NCI-H82 (cell line): ENCODE measurements around the gene CIBAR2.

ENCODE experiments used
- DNase-seq: peaks from one replicate; lab custom pipeline; 2025; lab: John Stamatoyannopoulos, UW

The CIBAR2 gene

DNA sequence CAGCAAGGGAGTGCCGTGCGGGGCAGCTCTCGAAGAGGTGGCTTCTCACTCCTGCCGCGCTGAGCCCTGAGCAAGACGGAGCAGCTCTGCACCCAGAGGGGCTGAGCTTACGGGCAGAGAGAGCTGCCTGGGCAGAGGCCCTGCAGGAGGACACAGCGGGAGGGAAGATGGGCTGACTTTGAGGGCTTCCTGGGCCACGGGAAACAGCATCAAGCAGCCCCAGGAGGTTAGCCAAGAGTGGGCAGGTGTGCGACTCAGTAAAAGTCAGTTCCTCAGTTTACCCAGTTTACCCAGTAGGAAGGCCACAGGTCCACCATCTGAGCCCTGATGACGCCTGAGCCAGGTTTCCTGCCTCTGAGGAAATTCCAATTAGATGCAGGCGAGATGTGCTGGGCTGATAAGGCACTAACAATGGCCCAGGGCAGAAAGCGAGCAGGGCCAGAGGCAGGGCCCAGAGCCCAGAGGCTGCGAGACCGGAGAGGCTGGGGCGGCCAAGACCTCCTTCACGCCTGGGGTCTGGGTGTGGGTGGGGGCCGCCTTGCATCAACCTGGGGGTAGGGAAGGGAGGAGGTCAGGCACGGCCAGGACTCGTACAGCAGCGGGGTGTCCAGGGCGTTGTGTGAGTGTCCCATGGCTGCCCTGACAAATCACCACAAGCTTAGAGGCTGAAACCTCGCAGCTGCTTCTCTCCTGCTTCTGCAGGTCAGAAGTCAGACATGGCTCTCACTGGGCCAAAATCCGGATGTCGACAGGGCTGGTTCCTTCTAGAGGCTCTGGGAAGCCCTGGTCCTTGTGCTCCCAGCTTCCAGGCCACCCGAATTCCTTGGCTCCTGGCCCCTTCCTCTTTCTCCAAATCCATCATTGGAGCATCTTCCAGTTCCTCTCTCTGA, 32.0 kb upstream of the CIBAR2 start:
- no peak for DNase-seq

DNA sequence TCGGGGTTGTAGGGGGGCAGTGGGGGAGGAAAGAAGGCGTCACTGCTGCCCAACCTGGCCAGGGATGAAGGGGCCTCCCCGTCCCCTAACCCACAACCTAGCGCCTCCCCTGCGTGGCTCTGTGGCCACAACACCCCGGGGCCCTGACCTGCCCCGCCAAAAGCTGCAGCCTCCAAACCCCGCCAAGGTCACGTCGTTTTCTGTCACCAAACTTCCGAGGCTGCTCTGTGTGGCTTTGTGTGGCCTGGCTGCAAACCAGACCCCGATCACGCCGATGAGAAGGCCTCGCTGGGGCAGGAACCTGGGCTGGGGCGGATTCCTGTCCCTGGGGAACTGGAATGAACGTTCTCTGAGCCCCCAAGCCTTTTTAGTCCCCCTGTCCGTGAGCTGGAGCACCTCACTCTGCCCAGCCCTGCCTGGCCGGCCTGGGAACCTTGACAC, 30.5 kb upstream of the CIBAR2 start:
- no peak for DNase-seq

DNA sequence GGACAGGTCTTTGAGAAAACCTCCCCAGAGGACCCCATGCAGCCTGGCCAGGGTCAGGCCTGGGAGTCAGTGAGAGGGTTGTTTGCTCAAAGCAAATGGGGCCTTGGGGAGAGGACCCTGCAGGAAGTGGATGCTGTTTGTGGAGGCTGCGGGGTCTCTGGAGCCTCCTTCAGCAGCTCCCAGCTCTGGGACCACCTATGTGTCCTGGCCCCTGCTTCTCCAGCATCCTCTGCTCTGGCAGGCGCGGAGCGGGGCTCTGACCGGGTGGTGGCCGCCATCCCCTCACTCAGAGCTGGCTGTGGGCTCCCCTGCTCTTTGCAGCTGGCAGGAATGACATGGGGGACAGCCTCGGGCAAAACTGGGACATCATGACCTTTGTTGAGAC, 29.8 kb upstream of the CIBAR2 start:
- no peak for DNase-seq

DNA sequence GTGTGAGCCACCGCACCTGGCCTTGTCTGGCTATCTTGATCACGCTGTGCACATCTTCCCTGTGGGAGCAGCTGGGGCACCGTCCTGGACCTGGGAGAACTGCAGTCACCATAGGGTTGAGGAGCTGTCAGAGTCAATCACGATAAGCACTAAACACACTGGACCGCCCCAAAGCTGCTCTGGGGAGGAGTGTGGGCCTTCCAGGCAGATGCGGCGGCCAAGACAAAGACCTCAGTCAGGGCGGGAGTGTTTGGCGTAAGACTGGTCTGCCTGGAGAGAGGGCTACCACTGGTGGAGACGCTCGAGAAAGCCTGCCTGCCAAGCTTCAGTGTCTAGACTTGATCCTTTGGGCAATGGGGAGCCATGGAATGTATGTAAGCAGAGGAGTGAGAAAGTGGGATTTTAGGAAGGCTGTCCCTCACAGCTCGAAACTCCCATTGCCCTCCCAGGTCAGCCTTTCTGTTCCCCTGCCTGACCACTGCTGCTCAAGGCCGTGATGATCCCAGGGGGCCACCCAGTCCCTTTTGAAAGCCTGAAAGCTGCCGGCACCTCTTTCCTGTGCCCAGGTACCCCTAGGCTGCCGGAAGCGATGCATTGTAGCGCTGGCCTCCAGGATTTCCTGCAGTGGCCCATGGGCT, 29.3 kb upstream of the CIBAR2 start:
- DNase-seq = no peak

DNA sequence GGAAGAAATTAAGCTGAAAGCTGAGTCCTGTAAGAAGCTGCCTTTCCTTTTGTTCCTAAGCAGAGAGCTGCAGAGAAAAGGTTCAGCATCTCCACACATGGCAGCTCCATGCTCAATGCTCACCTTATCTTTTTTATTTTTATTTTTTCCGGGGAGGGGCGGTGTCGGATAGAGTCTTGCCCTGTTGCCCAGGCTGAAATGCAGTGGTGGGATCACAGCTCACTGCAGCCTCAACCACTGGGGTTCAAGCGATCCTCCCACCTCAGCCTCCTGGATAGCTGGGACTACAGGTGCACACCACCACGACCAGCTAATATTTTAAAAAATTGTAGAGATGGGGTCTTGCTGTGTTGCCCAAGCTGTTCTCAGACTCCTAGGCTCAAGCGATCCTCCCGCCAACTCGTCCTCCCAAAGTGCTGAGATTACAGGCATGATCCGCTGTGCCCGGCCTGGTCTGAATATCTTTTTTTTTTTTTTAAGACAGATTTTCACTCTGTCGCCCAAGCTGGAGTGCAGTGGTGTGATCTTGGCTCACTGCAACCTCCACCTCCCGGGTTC, 28.3 kb upstream of the CIBAR2 start:
- DNase-seq = no peak

DNA sequence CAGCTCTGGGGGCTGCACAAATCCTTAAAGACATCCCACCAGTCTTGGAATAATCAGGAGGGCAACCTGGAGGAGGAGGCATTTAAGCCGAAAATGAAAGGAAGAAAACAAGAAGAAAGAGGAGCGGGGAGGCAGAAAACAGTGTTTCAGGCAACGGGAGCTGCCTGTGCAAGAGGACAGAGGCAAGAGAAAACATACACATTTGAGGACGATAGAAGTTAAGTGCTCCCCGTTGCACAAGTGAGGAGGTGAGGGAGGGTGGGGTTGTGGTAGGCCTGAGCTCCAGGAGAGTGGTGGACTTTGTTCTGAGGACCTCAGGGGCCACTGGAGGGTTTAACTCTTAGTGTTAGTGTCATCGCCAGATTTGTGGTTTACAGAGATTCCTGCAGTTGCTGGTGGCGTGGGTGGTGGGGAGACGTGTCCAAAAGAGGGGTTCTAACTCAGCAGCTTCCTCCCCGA, 27.6 kb upstream of the CIBAR2 start:
- DNase-seq = no peak

DNA sequence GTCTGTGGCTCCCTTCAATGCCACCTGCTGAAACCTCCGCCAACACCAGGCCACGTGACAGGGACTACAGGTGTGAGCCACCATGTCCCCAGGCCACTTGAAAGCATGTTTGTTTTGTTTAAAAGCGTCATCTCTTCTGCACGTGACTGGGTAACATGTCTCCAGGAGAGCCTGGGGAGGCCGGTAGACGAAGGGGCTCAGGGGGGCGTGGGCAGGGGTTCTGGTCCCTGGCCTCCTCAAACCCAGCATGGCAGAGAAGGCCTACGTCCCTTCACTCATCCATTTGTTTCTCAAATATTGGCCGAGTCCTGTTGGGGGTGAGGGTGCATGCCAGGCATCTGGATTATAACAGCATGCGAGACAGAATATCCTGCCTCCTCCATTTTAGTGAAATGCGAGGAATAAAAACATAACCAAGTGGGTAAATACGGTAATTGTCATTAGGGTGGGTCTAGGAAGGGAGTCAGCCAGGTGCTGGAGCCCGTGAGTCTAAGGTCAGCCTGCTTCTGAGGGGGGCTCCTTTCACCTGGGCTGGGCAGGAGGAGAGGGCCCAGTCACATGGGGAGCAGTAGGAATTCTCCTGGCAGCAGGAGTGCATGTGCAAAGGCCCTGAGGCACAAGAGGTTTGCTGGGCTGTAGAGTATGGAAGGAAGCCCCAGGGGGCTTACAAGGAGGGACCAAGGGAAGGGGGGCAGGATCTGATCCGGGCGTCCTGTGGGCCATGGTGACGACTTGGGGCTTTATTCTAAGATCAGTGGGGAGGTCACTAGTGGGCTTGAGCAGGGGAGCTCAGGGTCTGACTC, 26.8 kb upstream of the CIBAR2 start:
- DNase-seq = no peak

DNA sequence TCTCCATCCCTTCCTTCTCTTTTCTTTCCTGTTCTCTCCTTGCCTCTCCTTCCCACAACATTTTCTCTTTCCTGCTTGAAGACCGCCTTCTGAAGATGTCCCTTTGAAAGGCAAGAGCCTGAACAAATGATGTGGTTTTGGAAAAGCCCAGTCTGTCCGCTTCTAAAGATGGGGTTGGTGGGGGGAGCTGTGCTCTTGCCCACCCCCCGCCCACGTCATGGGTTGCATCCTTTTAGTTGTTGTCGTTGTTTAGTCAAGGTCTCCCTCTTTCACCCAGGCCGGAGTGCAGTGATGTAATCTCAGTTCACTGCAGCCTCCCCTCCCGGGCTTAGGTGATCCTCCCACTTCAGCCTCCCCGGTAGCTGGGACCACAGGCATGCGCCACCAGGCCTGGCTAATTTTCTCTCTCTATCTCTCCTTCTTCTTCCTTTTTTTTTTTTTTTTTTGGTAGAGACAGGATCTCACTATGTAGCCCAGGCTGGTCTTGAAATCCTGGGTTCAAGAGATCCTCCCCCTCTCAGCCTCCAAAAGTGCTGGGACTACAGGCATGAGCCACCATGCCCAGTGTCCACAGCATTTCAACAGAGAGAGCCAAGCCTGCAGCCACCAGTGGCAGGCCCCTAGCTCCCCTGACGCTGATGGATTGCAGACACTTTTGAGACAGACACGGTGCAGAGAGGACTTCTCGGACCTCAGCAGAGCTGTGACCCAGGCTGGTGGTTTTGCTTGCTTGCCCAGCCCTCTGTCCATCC, 26.0 kb upstream of the CIBAR2 start:
- no peak for DNase-seq

DNA sequence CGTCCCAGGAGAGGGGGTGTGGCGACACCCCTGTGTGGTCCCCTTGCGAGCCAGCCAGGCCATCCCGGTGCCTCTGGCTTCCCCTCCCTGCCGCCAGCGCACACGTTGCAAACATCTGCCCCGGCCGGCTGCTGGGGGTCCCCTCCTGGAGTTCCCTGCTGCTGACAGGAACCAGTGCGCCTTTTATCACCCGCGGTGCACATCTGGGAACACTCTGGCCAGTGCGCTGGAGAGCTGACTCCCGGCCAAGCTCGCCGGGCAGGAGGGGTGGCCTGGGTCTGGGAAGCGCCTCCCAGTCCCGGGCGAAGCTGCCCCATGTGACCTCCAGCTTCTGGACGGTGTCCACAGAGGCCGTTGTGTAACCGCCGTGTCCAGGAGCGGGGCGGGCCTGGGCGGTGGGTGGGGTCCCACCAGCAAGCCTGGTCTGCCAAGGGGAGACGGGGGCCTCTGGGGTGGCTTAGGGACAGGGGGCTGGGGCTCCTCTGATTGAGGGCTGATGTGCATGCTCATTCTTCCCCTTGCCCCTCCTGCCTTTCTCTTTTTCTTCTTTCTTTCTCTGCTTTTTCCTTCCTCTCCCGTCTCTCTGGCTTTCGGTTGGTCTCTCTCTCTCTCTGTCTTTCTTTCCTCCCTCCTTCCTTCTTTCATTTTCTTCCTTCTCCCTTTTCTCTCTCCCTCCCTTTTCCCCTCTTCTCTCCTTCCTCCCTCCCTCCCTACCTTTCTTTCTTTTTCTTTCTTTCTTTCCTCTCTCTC, 25.2 kb upstream of the CIBAR2 start:
- DNase-seq = no peak

DNA sequence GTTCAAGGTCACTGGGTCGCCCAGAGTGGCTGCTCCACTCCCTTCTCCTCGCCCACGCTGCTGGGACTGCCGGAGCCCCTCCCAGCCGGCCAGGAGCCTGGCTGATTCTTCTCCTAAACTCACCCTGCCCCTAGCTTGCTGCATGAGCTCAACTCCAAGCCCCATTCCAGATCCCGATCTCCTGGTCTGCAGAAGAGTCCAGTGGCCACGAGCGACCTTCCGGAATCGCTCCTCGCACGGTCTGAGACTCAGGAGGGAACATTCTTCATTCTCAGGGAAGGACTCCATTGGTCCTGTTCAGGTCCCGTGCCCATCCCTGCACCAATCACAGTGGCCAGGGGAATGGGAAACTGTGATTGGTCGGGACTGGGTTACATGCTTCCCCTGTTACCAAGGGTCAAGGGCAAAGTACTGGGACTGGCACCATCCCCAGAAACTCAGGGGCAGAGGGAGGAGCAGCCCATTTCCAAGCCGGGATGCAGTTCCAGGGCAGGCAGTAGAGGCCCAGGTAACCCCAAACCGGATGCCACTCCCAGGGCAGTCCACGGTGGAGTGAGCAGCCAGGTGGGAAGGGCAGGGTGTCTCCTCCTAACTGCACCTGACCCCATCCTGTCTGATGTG, 24.5 kb upstream of the CIBAR2 start:
- peak; percentile 23 for DNase-seq

DNA sequence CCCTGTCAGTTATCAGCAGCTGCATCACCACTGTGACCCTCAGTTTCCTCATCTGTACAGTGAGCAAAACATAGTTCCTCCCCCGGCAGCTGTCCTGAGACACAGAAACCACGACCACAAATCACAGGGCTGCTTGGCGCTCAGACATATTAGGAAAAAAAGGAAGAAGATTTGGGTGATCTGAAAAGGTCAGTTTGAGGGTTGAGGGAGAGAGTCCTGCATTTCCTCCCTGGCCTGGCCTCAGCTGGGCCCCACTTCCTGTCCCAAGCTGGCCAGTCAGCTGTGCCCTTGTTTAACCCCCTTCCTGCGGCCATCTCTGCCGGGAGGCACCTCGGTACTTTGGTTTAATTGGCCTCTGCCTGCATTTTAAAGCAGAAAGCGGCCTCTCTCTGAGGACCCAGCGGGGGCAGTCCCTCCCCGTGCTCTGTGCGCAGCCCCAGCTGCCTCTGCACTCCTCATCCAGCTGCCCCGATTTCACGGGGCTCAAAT, 24.0 kb upstream of the CIBAR2 start:
- DNase-seq = no peak

DNA sequence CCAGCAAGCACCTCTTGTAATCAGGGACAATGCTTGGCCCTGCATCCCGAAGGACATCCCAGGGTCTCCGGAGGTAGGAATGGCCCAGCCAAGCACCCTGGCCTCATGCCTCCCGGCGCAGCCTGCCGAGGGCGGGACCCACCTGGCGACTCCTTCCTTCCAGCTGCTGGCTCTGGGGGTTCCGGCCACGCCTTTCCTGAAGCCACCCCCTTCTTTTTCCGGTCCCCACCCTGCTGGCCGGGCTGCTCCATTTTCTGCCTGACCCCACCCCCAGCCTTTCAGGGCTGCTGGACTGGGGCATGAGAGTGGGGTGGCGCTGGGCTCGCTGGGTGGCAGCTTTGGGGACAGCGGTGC, 22.5 kb upstream of the CIBAR2 start:
- no peak for DNase-seq

DNA sequence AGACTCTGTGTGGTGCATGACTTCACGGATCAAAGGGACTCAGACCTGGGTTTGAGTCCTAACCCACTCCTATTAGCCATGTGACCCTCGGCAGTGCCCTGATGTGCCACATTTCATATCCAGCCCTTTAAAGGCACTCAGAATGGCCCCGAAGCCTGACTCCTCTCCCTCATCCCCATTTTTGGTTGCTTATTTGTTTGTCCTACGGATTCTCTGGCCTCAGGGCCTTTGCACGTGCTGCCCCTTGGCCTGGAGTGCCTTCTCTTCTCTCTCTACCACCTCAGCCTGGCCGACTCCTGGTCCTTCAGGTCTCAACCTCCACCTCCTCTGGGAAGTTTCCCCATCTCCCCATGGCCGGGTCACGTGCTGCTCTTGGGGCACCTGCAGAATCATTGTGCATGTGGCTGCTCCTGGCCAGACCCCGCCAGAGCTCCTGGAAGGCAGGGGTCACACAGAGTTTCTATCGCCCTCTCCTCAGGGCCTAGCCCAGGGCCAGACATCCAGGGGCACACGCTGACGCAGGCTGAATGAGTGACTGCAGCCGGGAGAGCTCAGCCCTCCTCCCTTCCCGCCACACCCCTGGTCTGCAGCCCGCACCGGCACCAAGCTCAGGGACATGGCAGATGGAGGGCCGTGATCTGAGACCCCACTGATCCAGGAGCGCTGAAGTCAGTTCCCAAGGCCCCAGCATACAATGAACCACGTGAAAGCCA, 22.0 kb upstream of the CIBAR2 start:
- DNase-seq = peak; percentile 33

DNA sequence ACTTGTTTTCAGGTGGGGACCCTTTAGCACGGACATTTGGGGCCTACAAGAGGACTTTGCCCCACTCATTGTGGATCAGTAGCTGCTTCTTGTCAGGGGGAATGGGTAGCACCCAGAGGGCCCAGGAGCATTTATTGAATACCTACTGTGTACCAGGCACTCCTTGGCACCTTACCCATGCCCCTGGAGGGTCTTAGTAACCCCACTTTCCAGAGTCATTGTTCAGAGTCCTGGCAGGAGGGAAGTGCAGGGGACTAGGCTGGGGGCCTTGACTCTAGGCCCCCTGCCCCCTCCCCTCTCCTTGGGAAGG, 21.0 kb upstream of the CIBAR2 start:
- no peak for DNase-seq

DNA sequence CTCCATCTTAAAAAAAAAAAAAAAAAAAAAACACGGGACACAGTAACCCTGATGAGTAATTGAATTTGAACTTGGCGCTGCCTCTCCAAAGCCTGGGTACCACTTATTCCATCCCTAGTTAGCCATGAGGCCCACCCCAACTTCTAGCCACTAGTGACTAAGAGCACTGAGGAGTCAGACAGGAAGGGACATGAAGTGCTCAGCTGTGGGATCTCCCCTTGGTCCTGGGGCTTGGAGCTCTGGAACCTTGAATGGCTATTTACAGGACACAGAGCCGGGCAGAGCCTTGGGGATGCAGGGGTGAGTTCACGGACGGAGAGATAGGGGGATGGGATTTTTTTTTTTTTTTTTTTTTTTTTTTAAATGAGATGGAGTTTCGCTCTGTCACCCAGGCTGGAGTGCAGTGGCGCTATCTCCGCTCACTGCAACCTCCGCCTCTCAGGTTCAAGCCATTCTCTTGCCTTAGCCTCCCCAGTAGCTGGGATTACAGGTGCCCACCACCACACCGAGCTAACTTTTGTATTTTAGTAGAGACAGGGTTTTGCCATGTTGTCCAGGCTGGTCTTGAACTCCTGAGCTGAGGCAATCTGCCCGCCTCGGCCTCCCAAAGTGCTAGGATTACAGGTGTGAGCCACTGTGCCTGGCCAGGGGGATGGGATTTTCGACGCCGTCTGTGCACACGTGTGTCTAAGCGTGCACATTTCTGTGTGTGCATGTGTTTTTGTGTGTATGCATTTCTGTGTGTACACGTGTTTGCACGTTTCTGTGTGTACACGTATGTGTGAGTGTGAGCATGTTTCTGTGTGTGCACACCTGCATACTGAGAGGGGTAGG, 20.4 kb upstream of the CIBAR2 start:
- DNase-seq = no peak

DNA sequence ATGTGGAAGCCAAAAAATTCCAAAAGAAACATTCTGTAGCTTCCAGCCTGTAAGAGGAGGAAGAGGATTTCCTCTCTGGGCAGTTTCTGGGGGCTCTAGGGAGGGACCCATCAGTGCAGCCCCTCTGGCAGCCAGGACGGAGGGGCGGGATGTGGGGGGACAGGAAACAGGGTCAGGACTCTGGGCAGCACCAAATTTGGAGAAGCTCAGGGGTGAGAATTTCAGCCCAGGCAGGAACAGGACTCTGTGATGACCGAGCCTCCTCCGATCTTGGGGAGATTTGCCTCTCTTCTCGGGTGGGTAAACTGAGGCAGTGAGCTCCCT, 18.4 kb upstream of the CIBAR2 start:
- no peak for DNase-seq

DNA sequence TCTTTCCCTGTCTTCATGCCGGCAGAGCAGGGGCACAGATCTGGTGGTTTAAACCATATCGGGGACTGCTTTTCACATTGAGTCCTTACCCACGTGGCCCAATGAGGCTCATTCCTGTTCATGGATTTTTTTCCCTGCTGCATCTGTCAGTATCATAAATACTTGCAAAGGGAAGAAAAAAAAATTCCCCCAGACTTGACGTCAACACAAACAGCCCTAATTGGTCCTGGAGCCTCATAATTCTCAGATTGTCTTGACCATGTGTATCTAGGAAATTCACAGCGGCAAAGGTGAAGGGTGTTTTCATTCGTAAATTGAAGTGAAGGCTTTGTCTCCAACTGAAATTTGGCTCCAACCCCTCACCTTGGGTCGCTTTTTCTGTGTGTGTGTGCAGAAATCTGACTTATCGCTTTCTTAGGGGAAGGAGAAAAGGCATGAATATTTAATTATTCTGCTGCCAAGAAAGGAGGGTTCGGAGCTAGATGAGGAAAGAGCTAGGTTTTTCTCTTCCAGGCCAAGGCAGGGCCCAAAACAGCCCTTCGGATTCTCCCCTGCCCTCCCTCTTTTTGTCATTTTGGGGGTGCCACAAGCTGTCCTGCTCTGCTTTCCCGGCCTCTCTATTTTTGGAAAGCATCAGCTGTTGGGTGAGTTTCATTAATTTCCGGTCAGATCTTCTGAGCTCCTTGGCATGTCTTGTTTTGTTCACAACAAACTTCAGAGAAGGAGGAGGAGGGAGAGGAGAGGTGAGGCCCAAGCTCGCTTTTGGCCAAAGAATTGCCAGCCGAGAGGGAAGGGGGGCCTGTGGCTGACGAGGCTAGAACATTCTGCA, 17.8 kb upstream of the CIBAR2 start:
- DNase-seq = no peak
